ENCODE data around the gene CREB5. TPM values are rescaled to one million over a fixed set of nuclear protein-coding genes. Genes with fewer than 3 reads are reported as not detected.

The CREB5 gene
- total and polyA plus RNA-seq, 2 of the 8 experiments (the other 6 are each of a cell fraction or from before 2014, with no cell fraction given), result 2.4 to 2.7 TPM

DNA sequence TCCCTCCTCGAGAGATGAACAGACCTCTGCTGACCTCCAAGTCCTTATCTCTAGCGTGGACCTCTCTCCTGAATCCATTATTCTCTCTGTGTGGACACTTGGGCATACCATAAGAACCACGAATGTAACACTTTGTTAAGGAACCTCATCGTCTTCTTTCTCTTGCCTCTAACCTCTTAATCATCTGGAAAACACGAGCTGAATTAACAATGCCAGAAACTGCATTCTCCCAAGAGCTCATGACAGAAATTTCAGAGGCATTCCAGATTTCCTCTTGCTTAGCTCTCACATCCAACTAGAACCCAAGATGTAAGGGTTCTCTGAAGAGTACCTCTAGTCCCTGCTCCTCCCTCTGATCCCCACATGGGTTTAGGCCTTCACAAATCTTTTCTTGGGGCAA lies 444.3 kb downstream of the CREB5 start:
- Histone ChIP-seq H3K27ac (ENCODE audit: low read depth, low read length) (no peak overlapping the region), H3K23ac (ENCODE audit: insufficient read length) (no peak overlapping the region), H2BK20ac (ENCODE audit: low read length) (no peak overlapping the region), H3K4me3 (ENCODE audit: extremely low read depth in 1 of 4, insufficient read depth in 2 of 4, low read depth in 3 of 4, low read length in 4 of 4) (no peak overlapping the region), H3K18ac (ENCODE audit: extremely low read depth, low read length) (no peak overlapping the region), H2BK12ac (ENCODE audit: low read depth, low read length) (no peak overlapping the region), H2BK5ac (ENCODE audit: low read depth, low read length) (no peak overlapping the region), H4K5ac (ENCODE audit: insufficient read length, low read depth, low read length) (no peak overlapping the region), H3K9ac (replicated peaks in 1 of 4; ENCODE audit: extremely low read depth in 1 of 4, low read depth in 3 of 4, low read length in 3 of 4) (no peak overlapping the region), H4K8ac (ENCODE audit: extremely low read depth, insufficient read depth, low read length) (no peak overlapping the region), H3K4ac (replicated peaks; ENCODE audit: insufficient read length, low read depth, low read length) (no peak overlapping the region), H3K4me2 (ENCODE audit: insufficient read depth in 1 of 2, low read depth in 2 of 2, low read length in 2 of 2) (no peak overlapping the region), H2AK5ac (ENCODE audit: low read depth, low read length) (no peak overlapping the region), H3K23me2 (ENCODE audit: low read depth, low read length) (peaks cover 3% of the 10 kb centered on the region; the same call in 1 of the 2 replicates), H3K4me1 (replicated peaks in 1 of 4; ENCODE audit: control insufficient read depth in 3 of 4, insufficient read depth in 4 of 4, low read length in 3 of 4) (no peaks in the 10 kb centered on the region), H3K79me1 (ENCODE audit: low read depth, low read length) (no peaks in the 10 kb centered on the region), H3K27me3 (replicated peaks in 1 of 4; ENCODE audit: control insufficient read depth in 3 of 4, extremely low read depth in 1 of 4, insufficient read depth in 3 of 4, low read length in 3 of 4) (peaks cover 0 to 8% (median 0%) of the 10 kb centered on the region in 4 experiments; a peak in 2 of 7 replicates), H3K56ac (replicated peaks; ENCODE audit: insufficient read length, low read depth, low read length) (no peak overlapping the region), H3K36me3 (ENCODE audit: control insufficient read depth in 2 of 4, insufficient read depth in 4 of 4, low read length in 3 of 4) (no peaks in the 10 kb centered on the region), H2BK15ac (ENCODE audit: low read length) (no peak overlapping the region), H2AFZ (ENCODE audit: low read length) (no peak overlapping the region), H4K20me1 (replicated peaks in 1 of 2; ENCODE audit: control insufficient read depth in 1 of 2, insufficient read depth in 2 of 2, low read length in 2 of 2) (no peaks in the 10 kb centered on the region), H3K79me2 (ENCODE audit: control insufficient read depth in 1 of 2, insufficient read depth in 2 of 2, low read length in 2 of 2) (no peaks in the 10 kb centered on the region), H3K9me3 (ENCODE audit: insufficient read depth in 2 of 2, low read depth in 1 of 2, low read length in 1 of 2) (no peaks in the 10 kb centered on the region), H2BK120ac (replicated peaks; ENCODE audit: low read depth, low read length) (no peak overlapping the region), H3K14ac (ENCODE audit: insufficient read length) (no peak overlapping the region), H4K91ac (replicated peaks; ENCODE audit: insufficient read length, low read length) (no peak overlapping the region)
- FAIRE-seq, result no peak
- 91% methylated on average over 5 of the region's 5 CpGs; no CpG with 5 or more reads in 1 of the 2 experiments for WGBS, 2 experiments (ENCODE audit: extremely low coverage in 1 of 2, insufficient coverage in 1 of 2, insufficient read length in 1 of 2, insufficient replicate concordance in 2 of 2, low coverage in 1 of 2, low lambda C conversion rate in 2 of 2, missing lambda C conversion rate in 1 of 2)
- ChIA-PET POLR2A (ENCODE audit: partially characterized antibody) (no interaction called here), CTCF (ENCODE audit: partially characterized antibody) (interaction anchor here (0.8 kb wide), 1 partner anchor 19 kb away, joined by 3 read pairs; no protein-coding TSS in a partner anchor)
- no peak for DNase-seq (ENCODE audit: low read depth in 1 of 2, low spot score in 2 of 2)
- TF ChIP-seq SUZ12 (IDR thresholded peaks at IDR 0.05; ENCODE audit: low read length) (no peak), POLR2A (IDR thresholded peaks at IDR 0.05; ENCODE audit: control extremely low read depth in 1 of 2, low read depth in 2 of 2, low read length in 2 of 2) (no peak), RAD21 (IDR thresholded peaks at IDR 0.05 in 1 of 2, conservative IDR thresholded peaks at IDR 0.05 in 1 of 2; ENCODE audit: low read depth in 2 of 2, low read length in 2 of 2) (no peak), BCL11A (IDR thresholded peaks at IDR 0.05; ENCODE audit: low read depth in 2 of 2, low read length in 2 of 2) (no peak), HDAC2 (IDR thresholded peaks at IDR 0.05; ENCODE audit: borderline replicate concordance in 1 of 2, low read depth in 2 of 2, low read length in 2 of 2) (no peak), NANOG (IDR thresholded peaks at IDR 0.05; ENCODE audit: insufficient read depth, low read depth, low read length, poor library complexity, severe bottlenecking) (no peak), KDM1A (IDR thresholded peaks at IDR 0.05; ENCODE audit: borderline replicate concordance, low read length) (no peak), SIX5 (IDR thresholded peaks at IDR 0.05; ENCODE audit: low read depth, low read length) (no peak), EGR1 (IDR thresholded peaks at IDR 0.05; ENCODE audit: borderline replicate concordance, low read depth, low read length) (no peak), EZH2 (IDR thresholded peaks at IDR 0.05; ENCODE audit: low read depth, low read length, severe bottlenecking) (no peak)
- TF ChIP-seq, protein P1, sequence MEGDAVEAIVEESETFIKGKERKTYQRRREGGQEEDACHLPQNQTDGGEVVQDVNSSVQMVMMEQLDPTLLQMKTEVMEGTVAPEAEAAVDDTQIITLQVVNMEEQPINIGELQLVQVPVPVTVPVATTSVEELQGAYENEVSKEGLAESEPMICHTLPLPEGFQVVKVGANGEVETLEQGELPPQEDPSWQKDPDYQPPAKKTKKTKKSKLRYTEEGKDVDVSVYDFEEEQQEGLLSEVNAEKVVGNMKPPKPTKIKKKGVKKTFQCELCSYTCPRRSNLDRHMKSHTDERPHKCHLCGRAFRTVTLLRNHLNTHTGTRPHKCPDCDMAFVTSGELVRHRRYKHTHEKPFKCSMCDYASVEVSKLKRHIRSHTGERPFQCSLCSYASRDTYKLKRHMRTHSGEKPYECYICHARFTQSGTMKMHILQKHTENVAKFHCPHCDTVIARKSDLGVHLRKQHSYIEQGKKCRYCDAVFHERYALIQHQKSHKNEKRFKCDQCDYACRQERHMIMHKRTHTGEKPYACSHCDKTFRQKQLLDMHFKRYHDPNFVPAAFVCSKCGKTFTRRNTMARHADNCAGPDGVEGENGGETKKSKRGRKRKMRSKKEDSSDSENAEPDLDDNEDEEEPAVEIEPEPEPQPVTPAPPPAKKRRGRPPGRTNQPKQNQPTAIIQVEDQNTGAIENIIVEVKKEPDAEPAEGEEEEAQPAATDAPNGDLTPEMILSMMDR (IDR thresholded peaks at IDR 0.05; ENCODE audit: control extremely low read depth in 1 of 3, insufficient read depth in 1 of 3, low read depth in 1 of 3, low read length in 3 of 3), result no peak
